Stomach (tissue), 9 donors: ENCODE data around the gene RAB3B. TPM values are rescaled to one million over a fixed set of nuclear protein-coding genes. Genes with fewer than 3 reads are reported as not detected.

Experiments used
- DNase-seq, 2 donors: peaks; one replicate each; pipeline versions ENCODE4 v3.0.0 to v3.0.0-alpha.2; 2013 to 2019
- H3K27ac ChIP-seq, 5 donors: fragments of 200-600 bp in 4 of 5; sonication (generic) in 4 of 5; one replicate each; pipeline ENCODE4 v1.5.1; 2013 to 2019; ENCODE audit warnings: mild to moderate bottlenecking in 1 of 5, moderate library complexity in 1 of 5
- H3K27me3 ChIP-seq, 3 donors: fragments of 200-600 bp; sonication (generic); one replicate each; pipeline ENCODE4 v1.5.1; 2017 to 2019; ENCODE audit warnings: mixed run types in 1 of 3
- H3K36me3 ChIP-seq, 4 donors: fragments of 200-600 bp; sonication (generic); 1 replicate in 3 of 4; 2 replicates in 1 of 4; pipeline ENCODE4 v1.5.1; 2016 to 2019
- H3K4me1 ChIP-seq, 4 donors: fragments of 200-600 bp; sonication (generic); one replicate each; pipeline ENCODE4 v1.5.1; 2016 to 2019
- H3K4me3 ChIP-seq, 4 donors: fragments of 200-600 bp; sonication (generic) in 3 of 4; one replicate each; pipeline ENCODE4 v1.5.1; 2016 to 2019; ENCODE audit warnings: mild to moderate bottlenecking in 1 of 4
- H3K9me3 ChIP-seq, 4 donors: fragments of 200-600 bp; sonication (generic); one replicate each; pipeline ENCODE4 v1.5.1; 2016 to 2019
- CTCF ChIP-seq, 7 experiments: fragments of 450-650 bp in 4 of 7; fragments of 200-600 bp in 3 of 7; sonication (generic) in 3 of 7; IDR thresholded peaks; one replicate each; pipeline ENCODE4 v1.5.1; 2016 to 2019; ENCODE audit warnings: antibody characterized with exemption in 7 of 7, control low read depth in 2 of 7, mild to moderate bottlenecking in 1 of 7
- EP300 ChIP-seq: sonication (generic); formaldehyde crosslinking; IDR thresholded peaks from one replicate; pipeline ENCODE4 v1.6.1; 2017; ENCODE audit warnings: antibody characterized with exemption
- POLR2A ChIP-seq, 4 donors: fragments of 450-650 bp; IDR thresholded peaks; one replicate each; pipeline ENCODE4 v1.6.1; 2016; ENCODE audit warnings: antibody characterized with exemption in 4 of 4, control low read depth in 2 of 4, mild to moderate bottlenecking in 1 of 4, moderate library complexity in 1 of 4
- POLR2AphosphoS5 ChIP-seq, 3 donors: sonication (generic); formaldehyde crosslinking; IDR thresholded peaks; one replicate each; pipeline ENCODE4 v1.6.1; 2016; ENCODE audit warnings: antibody characterized with exemption in 3 of 3
- WGBS, 5 donors: extraction: QIAGEN DNeasy Blood & Tissue Kit in 3 of 5; methylation state at CpG; one replicate each; pipeline versions ENCODE4 v1.1.5 to v1.1.7; 2013 to 2018; 5-methylcytosine and 5-hydroxymethylcytosine counted together
- intact Hi-C: fragments of 100-400 bp; cut with DNase I; formaldehyde crosslinking; loops from one replicate; pipeline ENCODE4 v1.15.1; 2023; ENCODE audit warnings: low total_unique reads
- polyA plus RNA-seq, 3 donors: library from polyadenylated mRNA; stranded (reverse); fragments of 200-250 nt; gene quantifications; one replicate each; pipeline ENCODE4 v1.2.3, GENCODE V29; 2013
- total RNA-seq, 5 donors: library from RNA; depleted of rRNA; stranded (reverse); fragments of >200 nt; gene quantifications; one replicate each; pipeline versions ENCODE4 v1.1.0 to v1.2.3, GENCODE V29; 2014 to 2016
- donor health status: healthy with polysubstance abuse.
- donor health status: Bipolar disorder and iron deficiency.
- donor health status: healthy.

Gene RAB3B
- total and polyA plus RNA-seq, 8 donors: under 0.01 to 2.2 (median 0.14) TPM; not detected in 1

GRCh38 chr1:51912881-51913280, 77.6 kb downstream of the RAB3B start:
- intact Hi-C loops: no loop called here
- 72 to 87% (median 84%) methylated on average over 7 of the region's 7 CpGs for WGBS, 5 donors
- H3K27me3 ChIP-seq: peaks cover 0 to 61% (median 0%) of the 10 kb centered on the region in 3 donors
- no peaks in the 10 kb centered on the region for H3K36me3 ChIP-seq
- H3K4me1 ChIP-seq: no peaks in the 10 kb centered on the region
- TF ChIP-seq POLR2A (IDR thresholded peaks at IDR 0.05) (no peak), CTCF (IDR thresholded peaks at IDR 0.05) (no peak), EP300 (no peak), POLR2AphosphoS5 (IDR thresholded peaks at IDR 0.05) (no peak)
- no peak for DNase-seq
- H3K9me3 ChIP-seq: no peaks in the 10 kb centered on the region
- H3K27ac ChIP-seq: no peak overlapping the region
- H3K4me3 ChIP-seq: no peak overlapping the region

- Histone ChIP-seq H3K27me3 (peaks cover 0 to 47% (median 0%) of the 10 kb centered on the region in 3 donors), H3K4me3 (no peak overlapping the region), H3K27ac (no peak overlapping the region), H3K4me1 (no peaks in the 10 kb centered on the region), H3K36me3 (no peaks in the 10 kb centered on the region), H3K9me3 (no peaks in the 10 kb centered on the region)
- WGBS, 5 donors: 68 to 85% (median 78%) methylated on average over 4 of the region's 4 CpGs
- DNase-seq: no peak
- no peak for TF ChIP-seq POLR2A (IDR thresholded peaks at IDR 0.05)
- no peak for TF ChIP-seq POLR2AphosphoS5 (IDR thresholded peaks at IDR 0.05)
- no peak for TF ChIP-seq EP300
- TF ChIP-seq CTCF (IDR thresholded peaks at IDR 0.05): no peak
- intact Hi-C loops: no loop called here
Measured at GRCh38 chr1:51910221-51911000, 80.1 kb downstream of the RAB3B start.

- H3K4me1 ChIP-seq: no peaks in the 10 kb centered on the region
- no peaks in the 10 kb centered on the region for H3K36me3 ChIP-seq
- TF ChIP-seq POLR2AphosphoS5 (IDR thresholded peaks at IDR 0.05) (no peak), EP300 (no peak)
- no peak overlapping the region for H3K27ac ChIP-seq
- H3K4me3 ChIP-seq: no peak overlapping the region
- no peak for DNase-seq
- 53 to 76% (median 65%) methylated on average over 2 of the region's 2 CpGs for WGBS, 5 donors
- H3K27me3 ChIP-seq: peaks cover 0 to 44% (median 0%) of the 10 kb centered on the region in 3 donors
- no peaks in the 10 kb centered on the region for H3K9me3 ChIP-seq
- intact Hi-C loops: no loop called here
Measured at GRCh38 chr1:51908499-51908898, 82.0 kb downstream of the RAB3B start.

GRCh38 chr1:51907079-51907702, 83.3 kb downstream of the RAB3B start:
- H3K4me3 ChIP-seq: no peak overlapping the region
- peak in 1 of 2 donors; percentile 31 for DNase-seq
- WGBS, 5 donors: 63 to 78% (median 71%) methylated on average over 4 of the region's 4 CpGs
- intact Hi-C loops: no loop called here
- H3K4me1 ChIP-seq: no peaks in the 10 kb centered on the region
- peaks cover 0 to 46% (median 0%) of the 10 kb centered on the region in 3 donors for H3K27me3 ChIP-seq
- no peaks in the 10 kb centered on the region for H3K36me3 ChIP-seq
- TF ChIP-seq POLR2A (IDR thresholded peaks at IDR 0.05) (no peak), EP300 (no peak), POLR2AphosphoS5 (IDR thresholded peaks at IDR 0.05) (no peak), CTCF (IDR thresholded peaks at IDR 0.05) (no peak)
- H3K27ac ChIP-seq: no peak overlapping the region
- H3K9me3 ChIP-seq: no peaks in the 10 kb centered on the region
